ENCODE results near the gene PATL1.

DNA sequence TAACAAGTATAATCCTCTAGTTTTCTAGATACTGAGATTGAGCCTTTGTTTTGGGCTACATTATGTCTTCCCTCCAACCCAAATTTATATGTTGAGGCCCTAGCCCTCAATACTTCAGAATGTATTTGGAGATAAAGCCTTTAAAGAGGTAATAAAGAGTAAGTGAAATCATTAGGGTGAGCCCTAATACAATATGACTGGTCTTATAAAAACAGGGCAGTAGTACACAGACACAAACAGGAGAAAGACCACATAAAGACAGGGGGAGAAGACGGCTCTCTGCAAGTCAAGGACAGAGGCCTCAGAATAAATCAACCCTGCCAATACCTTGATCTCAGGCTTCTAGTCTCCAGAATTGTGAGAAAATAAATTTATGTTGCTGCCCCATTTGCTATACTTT lies 38.5 kb upstream of the PATL1 start:
- no peak for TF ChIP-seq CTCF (IDR thresholded peaks at IDR 0.05 in 4 of 5, conservative IDR thresholded peaks at IDR 0.05 in 1 of 5)
- TF ChIP-seq POLR2A (IDR thresholded peaks at IDR 0.05) = no peak
